Fibroblast of mammary gland (primary cell): ENCODE results near the gene CPZ.
"Not testable (repeated sequence)": the region's sequence is repeated elsewhere in the genome, so short reads cannot be mapped to it uniquely, and the experiment has no call there.

ENCODE experiments used
- DNase-seq: peaks from one replicate; pipeline ENCODE4 v3.0.0-alpha.2; 2010; ENCODE audit warnings: low read depth
- H3K4me3 ChIP-seq: 2 replicates; pipeline ENCODE4 v1.5.1; 2011; ENCODE audit warnings: low read depth, mild to moderate bottlenecking, low read length, moderate library complexity; ENCODE audit not compliant: control insufficient read depth
- TF ChIP-seq, protein P1 (sequence below): conservative IDR thresholded peaks from 2 replicates; pipeline ENCODE4 v1.5.1; 2011; ENCODE audit warnings: low read depth, low read length, inconsistent platforms; ENCODE audit not compliant: control insufficient read depth, insufficient read depth

Gene CPZ

DNA sequence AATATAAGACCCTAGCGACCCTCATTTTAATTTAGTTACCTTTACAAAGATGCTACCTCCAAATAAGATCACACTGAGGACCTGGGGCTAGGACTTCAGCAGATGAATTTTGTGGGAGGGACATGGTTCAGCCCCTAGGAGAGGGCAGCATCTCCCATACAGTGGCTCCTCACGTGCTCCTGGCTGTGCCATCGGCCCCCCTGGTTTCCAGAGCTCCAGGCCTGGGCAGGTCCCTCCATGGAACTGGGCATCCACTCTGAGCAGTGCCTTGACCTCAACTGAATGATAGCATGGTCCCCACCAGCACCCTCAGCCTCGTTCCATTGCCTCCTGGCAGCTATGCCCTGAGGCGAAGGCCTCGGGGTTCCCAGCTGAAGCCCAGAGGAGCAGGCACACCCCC lies 39.3 kb downstream of the CPZ start:
- not testable (repeated sequence) for DNase-seq

DNA sequence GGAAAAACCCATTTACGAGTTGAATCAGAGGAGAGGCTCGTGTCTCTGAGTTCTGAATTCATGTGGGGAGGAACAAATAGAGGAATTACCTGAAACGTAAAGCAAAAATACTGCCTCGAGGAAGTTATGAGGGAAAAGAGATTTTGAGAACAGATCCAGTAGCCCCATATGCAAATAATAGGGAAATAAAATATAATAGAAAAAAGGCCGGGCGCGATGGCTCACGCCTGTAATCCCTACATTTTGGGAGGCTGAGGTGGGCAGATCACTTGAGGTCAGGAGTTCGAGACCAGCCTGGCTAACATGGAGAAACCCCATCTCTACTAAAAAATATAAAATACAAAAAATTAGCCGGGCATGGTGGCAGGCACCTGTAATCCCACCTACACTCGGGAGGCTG lies 42.2 kb downstream of the CPZ start:
- not testable (repeated sequence) for DNase-seq, H3K4me3 ChIP-seq

More for the DNA sequence above, 39.3 kb downstream of the CPZ start:
- H3K4me3 ChIP-seq, result not testable (repeated sequence)

DNA sequence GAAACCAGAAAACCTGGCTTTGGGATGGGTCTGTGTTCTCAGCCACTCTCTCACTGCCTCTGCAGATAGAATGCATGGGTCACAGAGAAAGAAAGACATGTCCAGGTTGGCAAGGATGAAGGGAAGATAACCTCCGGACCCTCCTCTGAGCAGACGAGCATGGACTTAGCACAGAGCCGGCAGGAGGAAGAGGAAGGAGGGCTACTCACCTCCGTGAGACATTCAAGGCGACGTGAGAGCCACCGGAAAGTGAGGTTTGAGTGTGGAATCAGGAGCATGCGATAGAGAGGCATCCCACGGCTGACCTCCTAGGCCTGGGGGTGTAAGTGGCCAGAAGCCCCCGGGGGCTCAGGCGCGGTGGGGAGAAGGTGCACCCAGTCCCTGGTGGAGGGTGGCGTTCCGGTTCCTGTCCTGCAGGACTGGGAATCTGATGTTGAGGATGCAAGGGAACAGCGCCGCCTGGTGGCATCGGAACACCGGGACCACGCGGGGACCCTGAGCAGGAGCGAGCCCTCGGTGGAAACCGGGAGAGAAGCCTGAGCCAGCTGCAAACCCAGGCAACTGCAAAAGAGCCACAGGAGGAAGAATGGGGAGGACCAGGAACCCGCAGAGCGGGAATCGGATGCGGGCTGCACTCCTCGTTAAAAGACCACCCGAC lies 43.5 kb downstream of the CPZ start:
- not testable (repeated sequence) for DNase-seq, H3K4me3 ChIP-seq

DNA sequence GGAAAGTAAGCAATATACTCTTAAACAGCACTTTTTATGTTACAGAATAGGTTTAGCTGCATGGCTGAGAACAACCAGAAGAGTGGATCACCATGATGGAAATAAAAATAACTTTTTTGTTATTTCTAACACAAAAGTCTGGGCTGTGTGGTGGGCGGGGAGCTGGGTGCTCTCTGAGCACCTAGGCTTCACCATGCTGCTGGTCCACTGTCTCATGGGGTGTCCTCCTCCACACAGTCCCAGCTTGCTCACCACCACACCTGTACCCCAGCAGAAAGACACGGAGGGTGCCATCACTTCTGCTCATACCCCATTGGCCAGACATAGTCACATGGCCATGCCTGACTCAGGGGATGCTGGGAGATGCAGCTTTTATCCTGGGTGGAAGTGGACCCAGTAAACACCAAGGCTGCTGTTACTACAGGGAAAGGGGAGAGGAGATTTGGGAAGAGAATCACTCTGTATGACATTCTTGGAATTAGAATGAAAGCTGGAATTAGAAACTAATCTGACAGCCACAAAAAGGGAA lies 45.0 kb downstream of the CPZ start:
- DNase-seq, result no peak
- TF ChIP-seq, protein P1, sequence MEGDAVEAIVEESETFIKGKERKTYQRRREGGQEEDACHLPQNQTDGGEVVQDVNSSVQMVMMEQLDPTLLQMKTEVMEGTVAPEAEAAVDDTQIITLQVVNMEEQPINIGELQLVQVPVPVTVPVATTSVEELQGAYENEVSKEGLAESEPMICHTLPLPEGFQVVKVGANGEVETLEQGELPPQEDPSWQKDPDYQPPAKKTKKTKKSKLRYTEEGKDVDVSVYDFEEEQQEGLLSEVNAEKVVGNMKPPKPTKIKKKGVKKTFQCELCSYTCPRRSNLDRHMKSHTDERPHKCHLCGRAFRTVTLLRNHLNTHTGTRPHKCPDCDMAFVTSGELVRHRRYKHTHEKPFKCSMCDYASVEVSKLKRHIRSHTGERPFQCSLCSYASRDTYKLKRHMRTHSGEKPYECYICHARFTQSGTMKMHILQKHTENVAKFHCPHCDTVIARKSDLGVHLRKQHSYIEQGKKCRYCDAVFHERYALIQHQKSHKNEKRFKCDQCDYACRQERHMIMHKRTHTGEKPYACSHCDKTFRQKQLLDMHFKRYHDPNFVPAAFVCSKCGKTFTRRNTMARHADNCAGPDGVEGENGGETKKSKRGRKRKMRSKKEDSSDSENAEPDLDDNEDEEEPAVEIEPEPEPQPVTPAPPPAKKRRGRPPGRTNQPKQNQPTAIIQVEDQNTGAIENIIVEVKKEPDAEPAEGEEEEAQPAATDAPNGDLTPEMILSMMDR, result no peak

DNA sequence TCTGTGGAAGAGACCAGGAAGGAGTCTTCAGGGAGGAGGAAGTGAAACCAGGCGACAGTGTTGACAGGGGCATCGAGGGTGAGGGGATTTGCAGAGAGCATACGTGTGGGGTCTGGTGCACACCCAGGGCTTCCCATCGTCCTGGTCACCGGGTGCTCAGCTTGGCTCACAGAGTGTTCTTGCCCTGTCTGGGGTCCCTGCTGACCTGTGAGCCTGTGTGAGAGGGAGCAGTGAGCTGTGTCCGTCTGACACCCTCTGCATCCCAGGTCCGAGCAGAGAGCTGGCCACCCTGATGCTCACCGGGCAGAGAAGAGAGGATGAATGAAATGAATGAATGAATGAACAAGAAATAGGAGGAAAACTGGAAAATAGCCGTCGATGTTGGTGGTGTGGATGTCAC lies 46.5 kb downstream of the CPZ start:
- DNase-seq, result no peak
- H3K4me3 ChIP-seq, result no peak overlapping the region
- TF ChIP-seq, protein P1, result no peak

More for the DNA sequence above, 45.0 kb downstream of the CPZ start:
- no peak overlapping the region for H3K4me3 ChIP-seq

DNA sequence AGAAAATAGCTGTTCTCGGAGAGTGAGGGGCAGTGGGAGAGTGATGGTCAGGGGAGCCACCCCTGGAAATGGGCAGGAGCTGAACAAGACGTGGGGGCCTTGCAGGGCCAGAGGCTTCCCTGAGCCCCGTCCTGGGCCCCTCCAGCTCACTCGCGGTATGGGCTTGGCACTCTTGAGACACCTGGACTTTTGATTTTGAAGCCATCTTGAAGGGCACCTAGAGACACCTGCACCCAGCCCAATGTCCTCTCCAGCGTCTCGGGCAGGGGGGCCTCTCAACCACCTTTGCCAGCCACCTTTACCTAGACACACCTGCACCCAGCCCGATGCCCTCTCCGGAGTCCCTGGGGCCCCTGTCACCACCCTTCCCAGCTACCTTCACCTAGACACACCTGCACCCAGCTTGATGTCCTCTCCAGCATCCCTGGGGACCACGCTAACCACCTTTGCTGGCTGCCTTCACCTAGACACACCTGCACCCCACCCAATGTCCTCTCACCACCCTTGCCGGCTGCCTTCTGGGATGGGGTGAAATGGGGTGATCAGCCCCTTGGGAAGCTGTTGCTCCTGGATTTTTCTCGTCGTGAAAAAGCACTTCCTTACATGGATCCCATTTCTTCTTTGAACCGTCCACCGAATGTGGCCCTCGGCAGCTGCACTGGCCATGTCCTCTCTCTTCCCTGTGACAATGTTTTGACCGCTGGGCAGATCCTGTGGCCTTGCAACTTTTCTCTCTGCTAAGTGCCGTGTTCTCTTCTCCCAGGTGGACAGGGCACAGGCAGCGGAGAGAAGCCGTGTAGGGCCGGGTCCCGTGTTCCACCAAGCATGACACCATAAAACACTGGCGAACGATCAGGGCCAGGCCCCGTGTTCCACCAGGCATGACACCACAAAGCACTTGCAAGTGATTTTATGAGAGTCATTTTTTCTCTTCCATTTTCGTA lies 47.5 kb downstream of the CPZ start:
- H3K4me3 ChIP-seq, result no peak overlapping the region
- no peak for DNase-seq
- TF ChIP-seq, protein P1, result no peak

DNA sequence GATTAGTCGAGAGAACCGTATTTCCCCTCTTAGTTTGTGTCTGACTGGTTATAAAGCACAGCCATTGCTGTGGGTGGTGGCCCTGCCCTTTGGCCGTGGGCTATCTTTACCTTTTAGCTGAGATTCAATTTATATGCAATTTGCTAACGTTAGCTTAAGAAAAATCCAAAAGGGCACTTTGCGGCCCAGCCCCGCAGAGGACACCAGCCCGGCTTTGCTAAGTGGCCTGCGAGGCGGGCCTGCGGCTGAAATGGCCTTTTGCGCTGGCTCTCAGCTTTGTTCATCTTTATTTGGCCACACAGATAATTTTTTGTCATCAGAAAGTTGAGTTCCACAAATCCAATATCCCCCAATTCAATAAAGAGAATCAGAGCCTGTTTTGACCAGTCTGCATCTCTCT lies 48.3 kb downstream of the CPZ start:
- TF ChIP-seq, protein P1, result no peak
- H3K4me3 ChIP-seq, result no peak overlapping the region
- DNase-seq, result no peak

DNA sequence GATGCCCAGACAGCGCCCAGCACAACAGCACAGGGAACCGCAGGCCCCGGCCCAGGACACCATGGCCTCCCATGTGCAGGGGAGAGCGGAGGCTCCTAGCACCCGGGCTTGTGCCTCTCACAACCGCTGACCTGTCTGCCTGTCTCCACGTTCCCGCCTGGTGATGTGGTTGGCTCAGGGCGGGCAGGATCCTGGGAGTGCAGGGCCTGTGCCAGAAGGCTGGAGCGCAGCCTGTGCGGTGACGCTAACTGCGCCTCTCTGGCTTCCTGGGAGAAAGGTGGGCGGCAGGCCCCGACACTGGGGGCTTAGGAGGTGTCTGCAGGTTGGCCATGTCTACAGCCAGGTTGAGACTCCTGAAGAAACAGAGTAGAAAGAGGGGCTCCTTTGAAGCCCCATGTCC lies 48.7 kb downstream of the CPZ start:
- TF ChIP-seq, protein P1, result no peak
- no peak overlapping the region for H3K4me3 ChIP-seq
- DNase-seq, result no peak
